OCI-LY7 (cell line): ENCODE results near the gene CYP2A7. TPM values are rescaled to one million over a fixed set of nuclear protein-coding genes. Genes with fewer than 3 reads are reported as not detected.
"Not testable (repeated sequence)": the region's sequence is repeated elsewhere in the genome, so short reads cannot be mapped to it uniquely, and the experiment has no call there.

Experiments
- BruUV-seq: library from RNA; stranded (reverse); fragments of 400-500 nt; replicated peaks from 2 replicates; lab custom pipeline; 2021; lab: Mats Ljungman, UMichigan
- CTCF ChIA-PET: fragments of 300-600 bp; sonication (Branson Sonifier 250); formaldehyde crosslinking; loops from one replicate; lab custom pipeline; 2022; ENCODE audit warnings: antibody characterized with exemption; ENCODE audit not compliant: unreplicated experiment; lab: Charles Lee
- POLR2A ChIA-PET: fragments of 300-600 bp; sonication (Branson Sonifier 250); formaldehyde crosslinking; loops from one replicate; lab custom pipeline; 2022; ENCODE audit warnings: antibody characterized with exemption; lab: Charles Lee
- DNase-seq: peaks from one replicate; pipeline ENCODE4 v3.0.0-alpha.2; 2015; ENCODE audit warnings: low spot score
- H2AFZ ChIP-seq: fragments of 200-600 bp; sonication (generic), shearing (Covaris generic); 2 replicates; pipeline ENCODE4 v1.6.1; 2014; ENCODE audit warnings: mild to moderate bottlenecking, antibody characterized with exemption, low read length, moderate library complexity
- H3K27ac ChIP-seq: fragments of 200-600 bp; sonication (generic); 2 replicates; pipeline ENCODE4 v1.5.1; 2014; ENCODE audit warnings: mixed run types, low read depth, mild to moderate bottlenecking, moderate library complexity, low read length, inconsistent platforms; ENCODE audit not compliant: poor library complexity, severe bottlenecking
- H3K36me3 ChIP-seq: fragments of 200-600 bp; sonication (generic); 2 replicates; pipeline ENCODE4 v1.6.1; 2014; ENCODE audit warnings: mild to moderate bottlenecking, antibody characterized with exemption, low read length, moderate library complexity, mixed read lengths; ENCODE audit not compliant: insufficient read depth
- H3K4me1 ChIP-seq: fragments of 200-600 bp; sonication (generic); 2 replicates; pipeline ENCODE4 v1.5.1; 2014; ENCODE audit warnings: mild to moderate bottlenecking, low read length; ENCODE audit not compliant: insufficient read depth, poor library complexity, severe bottlenecking
- H3K4me2 ChIP-seq: fragments of 200-600 bp; sonication (generic); 2 replicates; pipeline ENCODE4 v1.6.1; 2014; ENCODE audit warnings: mild to moderate bottlenecking, low read length
- H3K4me3 ChIP-seq: fragments of 200-600 bp; sonication (generic); 2 replicates; pipeline ENCODE4 v1.5.1; 2014; ENCODE audit warnings: mild to moderate bottlenecking, low read depth, low read length; ENCODE audit not compliant: poor library complexity, severe bottlenecking
- H3K79me2 ChIP-seq: fragments of 200-600 bp; sonication (generic); 2 replicates; pipeline ENCODE4 v1.6.1; 2016; ENCODE audit warnings: low read depth, mild to moderate bottlenecking, low read length, moderate library complexity, mixed read lengths; ENCODE audit not compliant: insufficient read depth
- H3K9me2 ChIP-seq: fragments of 200-600 bp; sonication (generic); 2 replicates; pipeline ENCODE4 v1.6.1; 2016; ENCODE audit warnings: mild to moderate bottlenecking, low read length, mixed read lengths; ENCODE audit not compliant: insufficient read depth
- H3K9me3 ChIP-seq: fragments of 200-600 bp; sonication (generic); 2 replicates; pipeline ENCODE4 v1.6.1; 2014; ENCODE audit warnings: mild to moderate bottlenecking, mixed run types, low read length, mixed read lengths
- H4K20me1 ChIP-seq: fragments of 200-600 bp; sonication (generic); 2 replicates; pipeline ENCODE4 v1.6.1; 2014; ENCODE audit warnings: mild to moderate bottlenecking, antibody characterized with exemption, low read length, moderate library complexity, mixed read lengths; ENCODE audit not compliant: insufficient read depth
- EZH2phosphoT487 ChIP-seq: fragments of 200-600 bp; sonication (generic); IDR thresholded peaks from 2 replicates; pipeline ENCODE4 v1.6.1; 2018; ENCODE audit warnings: low read depth, borderline replicate concordance, mild to moderate bottlenecking, mixed run types, antibody characterized with exemption, low read length, moderate library complexity, mixed read lengths
- intact Hi-C: fragments of 100-400 bp; cut with micrococcal nuclease; formaldehyde crosslinking; loops from one replicate; pipeline ENCODE4 v1.10.0; 2022; ENCODE audit not compliant: unreplicated experiment
- total RNA-seq, 2 experiments: library from RNA; depleted of rRNA in 1 of 2; stranded (reverse); fragments of >200 nt in 1 of 2; shearing (Covaris generic) in 1 of 2; gene quantifications; 2 replicates each; pipeline ENCODE4 v1.2.3, GENCODE V29; 2014 to 2022
- TF ChIP-seq, protein P1 (sequence below): fragments of 200-600 bp; sonication (generic); conservative IDR thresholded peaks from 2 replicates; pipeline ENCODE4 v1.5.1; 2014; ENCODE audit warnings: mild to moderate bottlenecking, antibody characterized with exemption, low read length, moderate library complexity, mixed read lengths

The CYP2A7 gene
- total RNA-seq, 2 experiments from 2014 or later = not detected

DNA sequence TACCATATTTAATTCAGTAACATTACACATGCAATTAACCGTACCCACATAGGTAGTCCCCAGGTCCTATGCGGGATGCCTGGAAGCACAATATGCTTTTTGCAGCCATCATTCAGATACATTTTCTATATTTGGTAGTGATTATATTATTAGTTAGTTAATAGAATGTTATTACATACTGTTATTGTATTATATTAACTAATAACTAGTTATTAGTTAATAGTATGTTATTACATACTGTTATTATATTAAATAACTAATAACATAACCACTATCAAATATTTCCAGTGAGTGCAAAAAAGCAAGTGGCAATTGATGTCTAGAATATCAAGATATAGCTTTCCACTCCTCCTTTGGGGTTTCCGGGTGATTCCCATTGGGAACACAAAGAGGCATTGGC is 45.5 kb upstream of the CYP2A7 start:
- no peaks in the 10 kb centered on the region for H4K20me1 ChIP-seq
- BruUV-seq = no TSS peak
- no peaks in the 10 kb centered on the region for H3K79me2 ChIP-seq
- H3K9me3 ChIP-seq = no peaks in the 10 kb centered on the region
- H3K9me2 ChIP-seq = no peaks in the 10 kb centered on the region
- no peaks in the 10 kb centered on the region for H3K36me3 ChIP-seq
- ChIA-PET CTCF (no interaction called here), POLR2A (no interaction called here)
- H3K4me1 ChIP-seq = no peaks in the 10 kb centered on the region
- TF ChIP-seq EZH2phosphoT487 = no peak
- TF ChIP-seq, protein P1, sequence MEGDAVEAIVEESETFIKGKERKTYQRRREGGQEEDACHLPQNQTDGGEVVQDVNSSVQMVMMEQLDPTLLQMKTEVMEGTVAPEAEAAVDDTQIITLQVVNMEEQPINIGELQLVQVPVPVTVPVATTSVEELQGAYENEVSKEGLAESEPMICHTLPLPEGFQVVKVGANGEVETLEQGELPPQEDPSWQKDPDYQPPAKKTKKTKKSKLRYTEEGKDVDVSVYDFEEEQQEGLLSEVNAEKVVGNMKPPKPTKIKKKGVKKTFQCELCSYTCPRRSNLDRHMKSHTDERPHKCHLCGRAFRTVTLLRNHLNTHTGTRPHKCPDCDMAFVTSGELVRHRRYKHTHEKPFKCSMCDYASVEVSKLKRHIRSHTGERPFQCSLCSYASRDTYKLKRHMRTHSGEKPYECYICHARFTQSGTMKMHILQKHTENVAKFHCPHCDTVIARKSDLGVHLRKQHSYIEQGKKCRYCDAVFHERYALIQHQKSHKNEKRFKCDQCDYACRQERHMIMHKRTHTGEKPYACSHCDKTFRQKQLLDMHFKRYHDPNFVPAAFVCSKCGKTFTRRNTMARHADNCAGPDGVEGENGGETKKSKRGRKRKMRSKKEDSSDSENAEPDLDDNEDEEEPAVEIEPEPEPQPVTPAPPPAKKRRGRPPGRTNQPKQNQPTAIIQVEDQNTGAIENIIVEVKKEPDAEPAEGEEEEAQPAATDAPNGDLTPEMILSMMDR = no peak
- intact Hi-C loops = no loop called here
- H2AFZ ChIP-seq = no peak overlapping the region
- no peak overlapping the region for H3K4me2 ChIP-seq
- H3K27ac ChIP-seq = no peak overlapping the region
- DNase-seq = no peak
- no peak overlapping the region for H3K4me3 ChIP-seq

DNA sequence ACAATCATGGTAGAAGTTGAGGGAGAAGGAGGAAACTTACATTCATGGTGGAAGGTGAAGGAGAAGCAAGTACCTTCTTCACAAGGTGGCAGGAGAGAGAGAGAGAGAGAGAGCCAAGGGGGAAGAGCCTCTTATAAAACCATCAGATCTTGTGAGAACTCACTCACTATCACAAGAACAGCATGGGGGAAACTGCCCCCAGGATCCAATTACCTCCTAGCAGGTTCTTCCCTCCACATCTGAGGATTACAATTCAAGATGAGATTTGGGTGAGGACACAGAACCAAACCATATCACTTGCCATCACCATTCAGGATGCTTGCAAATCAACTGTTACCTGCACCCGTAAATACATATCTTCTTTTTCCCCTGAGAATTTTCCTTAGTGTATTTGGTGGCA is 44.2 kb upstream of the CYP2A7 start:
- H3K9me3 ChIP-seq, H4K20me1 ChIP-seq, H3K79me2 ChIP-seq, BruUV-seq, H2AFZ ChIP-seq, H3K27ac ChIP-seq, CTCF ChIA-PET, intact Hi-C loops, H3K36me3 ChIP-seq, H3K4me3 ChIP-seq, H3K4me2 ChIP-seq, H3K9me2 ChIP-seq, DNase-seq, H3K4me1 ChIP-seq, POLR2A ChIA-PET: not testable (repeated sequence)

DNA sequence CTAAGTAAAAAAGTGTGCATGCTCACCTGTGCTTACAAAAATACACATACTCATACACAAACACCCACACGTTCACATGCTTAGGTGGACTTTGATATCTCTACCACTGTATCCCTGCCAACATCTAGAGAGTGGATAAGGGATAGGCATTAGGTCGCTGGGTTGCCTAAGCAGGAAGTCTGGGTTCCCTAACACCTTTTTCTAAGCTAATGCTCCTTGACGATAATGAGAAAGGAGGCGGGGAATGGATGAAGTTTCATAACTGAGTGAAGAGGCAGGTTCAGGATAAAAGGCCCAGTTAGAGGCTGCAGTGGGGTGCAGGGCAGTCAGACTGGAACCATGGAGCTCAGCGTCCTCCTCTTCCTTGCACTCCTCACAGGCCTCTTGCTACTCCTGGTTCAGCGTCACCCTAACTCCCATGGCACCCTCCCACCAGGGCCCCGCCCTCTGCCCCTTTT is 41.9 kb upstream of the CYP2A7 start:
- Histone ChIP-seq H3K9me2 (no peaks in the 10 kb centered on the region), H3K4me1 (no peaks in the 10 kb centered on the region), H4K20me1 (no peaks in the 10 kb centered on the region), H3K27ac (no peak overlapping the region), H3K79me2 (no peaks in the 10 kb centered on the region), H3K36me3 (no peaks in the 10 kb centered on the region), H2AFZ (no peak overlapping the region), H3K9me3 (no peaks in the 10 kb centered on the region), H3K4me3 (no peak overlapping the region), H3K4me2 (no peak overlapping the region)
- intact Hi-C loops = no loop called here
- no peak for DNase-seq
- CTCF ChIA-PET = no interaction called here
- no TSS peak for BruUV-seq
- no peak for TF ChIP-seq EZH2phosphoT487
- TF ChIP-seq, protein P1 = no peak
- POLR2A ChIA-PET = no interaction called here

DNA sequence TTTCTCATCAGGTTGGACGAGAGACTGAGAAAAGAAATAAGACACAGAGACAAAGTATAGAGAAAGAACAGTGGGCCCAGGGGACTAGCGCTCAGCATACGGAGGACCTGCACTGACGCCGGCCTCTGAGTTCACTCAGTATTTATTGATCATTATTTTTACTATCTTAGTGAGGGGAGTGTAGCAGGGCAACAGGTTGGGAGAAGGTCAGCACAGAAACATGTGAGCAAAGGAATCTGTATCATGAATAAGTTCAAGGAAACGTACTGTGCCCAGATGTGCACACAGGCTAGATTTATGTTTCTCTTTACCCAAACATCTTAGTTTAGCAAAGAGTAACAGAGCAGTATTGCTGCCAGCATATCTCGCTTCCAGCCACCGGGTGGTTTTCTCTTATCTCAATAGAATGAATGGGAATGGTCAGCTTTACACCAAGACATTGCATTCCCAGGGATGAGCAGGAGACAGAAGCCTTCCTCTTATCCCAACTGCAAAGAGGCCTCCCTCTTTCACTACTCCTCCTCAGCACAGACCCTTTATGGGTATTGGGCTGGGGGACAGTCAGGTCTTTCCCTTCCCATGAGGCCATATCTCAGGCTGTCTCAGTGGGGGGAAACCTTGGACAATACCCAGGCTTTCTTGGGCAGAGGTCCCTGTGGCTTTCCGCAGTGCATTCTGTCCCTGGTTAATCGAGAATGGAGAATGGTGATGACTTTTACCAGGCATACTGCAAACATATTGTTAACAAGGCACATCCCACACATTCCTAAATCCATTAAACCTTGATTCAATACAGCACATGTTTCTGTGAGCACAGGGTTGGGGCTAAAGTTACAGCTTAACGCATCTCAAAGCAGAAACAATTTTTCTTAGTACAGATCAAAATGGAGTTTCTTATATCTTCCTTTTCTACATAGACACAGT is 40.5 kb upstream of the CYP2A7 start:
- CTCF ChIA-PET, H3K79me2 ChIP-seq, DNase-seq, H3K4me1 ChIP-seq, POLR2A ChIA-PET, H3K9me2 ChIP-seq, H4K20me1 ChIP-seq, H3K27ac ChIP-seq, BruUV-seq, intact Hi-C loops, H2AFZ ChIP-seq, H3K9me3 ChIP-seq, H3K36me3 ChIP-seq, H3K4me2 ChIP-seq, H3K4me3 ChIP-seq: not testable (repeated sequence)
